SK-N-SH treated with all-trans-retinoic acid at 6 μM for 48 hours (cell line): ENCODE data around the gene ATP5PD.
"Not testable (repeated sequence)": the region's sequence is repeated elsewhere in the genome, so short reads cannot be mapped to it uniquely, and the experiment has no call there.

ENCODE experiments used
- ATAC-seq: fragments of 200-7000 bp; cut with Tn5 transposase; 3 replicates; pipeline ENCODE4 v1.9.1; 2020; ENCODE audit warnings: mild to moderate bottlenecking, moderate library complexity
- ARNTL ChIP-seq: fragments of 450-650 bp; formaldehyde crosslinking; IDR thresholded peaks from 2 replicates; pipeline ENCODE4 v1.5.0; 2020; ENCODE audit warnings: low read depth, mild to moderate bottlenecking, moderate library complexity, borderline replicate concordance
- BACH2 ChIP-seq: fragments of 250-450 bp; sonication (Bioruptor Pico); IDR thresholded peaks from 2 replicates; pipeline ENCODE4 v1.9.0; 2021; ENCODE audit warnings: mild to moderate bottlenecking, borderline replicate concordance
- CSDC2 ChIP-seq: fragments of 250-450 bp; sonication (Bioruptor Pico); IDR thresholded peaks from 2 replicates; pipeline ENCODE4 v1.5.0; 2020; ENCODE audit warnings: mild to moderate bottlenecking, moderate library complexity
- ESRRG ChIP-seq: fragments of 250-450 bp; sonication (Bioruptor Pico); IDR thresholded peaks from 2 replicates; pipeline ENCODE4 v1.6.1; 2021; ENCODE audit warnings: mild to moderate bottlenecking
- GLIS3 ChIP-seq: fragments of 250-450 bp; sonication (Bioruptor Pico); IDR thresholded peaks from 2 replicates; pipeline ENCODE4 v1.5.0; 2020; ENCODE audit warnings: mild to moderate bottlenecking, moderate library complexity
- ISL1 ChIP-seq: fragments of 250-450 bp; sonication (Bioruptor Pico); IDR thresholded peaks from 2 replicates; pipeline ENCODE4 v2.1.2; 2022; ENCODE audit warnings: mild to moderate bottlenecking, moderate library complexity
- OSR1 ChIP-seq: fragments of 250-450 bp; sonication (Bioruptor Pico); IDR thresholded peaks from 2 replicates; pipeline ENCODE4 v1.8.0; 2022; ENCODE audit warnings: moderate library complexity, mild to moderate bottlenecking, inconsistent platforms
- PPARA ChIP-seq: fragments of 250-450 bp; sonication (Bioruptor Pico); IDR thresholded peaks from 2 replicates; pipeline ENCODE4 v1.5.0; 2020; ENCODE audit warnings: mild to moderate bottlenecking, borderline replicate concordance
- RARB ChIP-seq: fragments of 250-450 bp; sonication (Bioruptor Pico); IDR thresholded peaks from 2 replicates; pipeline ENCODE4 v1.8.0; 2021; ENCODE audit warnings: mild to moderate bottlenecking, moderate library complexity
- SNAI2 ChIP-seq: fragments of 250-450 bp; sonication (Bioruptor Pico); IDR thresholded peaks from 2 replicates; pipeline ENCODE4 v1.5.0; 2020; ENCODE audit warnings: mild to moderate bottlenecking, moderate library complexity
- TCF4 ChIP-seq: fragments of 250-450 bp; sonication (Bioruptor Pico); IDR thresholded peaks from 2 replicates; pipeline ENCODE4 v1.8.0; 2021; ENCODE audit warnings: mild to moderate bottlenecking, moderate library complexity, borderline replicate concordance
- TOX ChIP-seq: fragments of 250-450 bp; sonication (Bioruptor Pico); IDR thresholded peaks from 2 replicates; pipeline ENCODE4 v1.8.0; 2021; ENCODE audit warnings: mild to moderate bottlenecking, moderate library complexity, borderline replicate concordance
- ZC3H10 ChIP-seq: fragments of 250-450 bp; sonication (Bioruptor Pico); IDR thresholded peaks from 2 replicates; pipeline ENCODE4 v1.5.1; 2021; ENCODE audit warnings: mild to moderate bottlenecking, moderate library complexity
- ZFP3 ChIP-seq: fragments of 250-450 bp; sonication (Bioruptor Pico); IDR thresholded peaks from 2 replicates; pipeline ENCODE4 v1.5.0; 2020; ENCODE audit warnings: mild to moderate bottlenecking, moderate library complexity
- ZFP30 ChIP-seq: fragments of 450-650 bp; formaldehyde crosslinking; IDR thresholded peaks from 2 replicates; pipeline ENCODE4 v1.5.0; 2022; ENCODE audit warnings: mild to moderate bottlenecking, moderate library complexity
- ZNF565 ChIP-seq: fragments of 450-650 bp; formaldehyde crosslinking; conservative IDR thresholded peaks from 2 replicates; pipeline ENCODE4 v1.5.0; 2020; ENCODE audit warnings: low read depth, mild to moderate bottlenecking, moderate library complexity
- ZNF70 ChIP-seq: fragments of 450-650 bp; formaldehyde crosslinking; IDR thresholded peaks from 2 replicates; pipeline ENCODE4 v1.5.0; 2020; ENCODE audit warnings: mild to moderate bottlenecking, moderate library complexity
- ZNF8 ChIP-seq: fragments of 450-650 bp; formaldehyde crosslinking; IDR thresholded peaks from 2 replicates; pipeline ENCODE4 v1.5.0; 2020; ENCODE audit warnings: mild to moderate bottlenecking, moderate library complexity
- TF ChIP-seq, protein P1 (sequence below): fragments of 250-450 bp; sonication (Bioruptor Pico); IDR thresholded peaks from 2 replicates; pipeline ENCODE4 v1.8.0; 2020; ENCODE audit warnings: mild to moderate bottlenecking, moderate library complexity, borderline replicate concordance
- TF ChIP-seq, protein P2 (sequence below): fragments of 250-450 bp; sonication (Bioruptor Pico); IDR thresholded peaks from 2 replicates; pipeline ENCODE4 v1.5.0; 2020; ENCODE audit warnings: mild to moderate bottlenecking, moderate library complexity
- TF ChIP-seq, protein P3 (sequence below): fragments of 250-450 bp; sonication (Bioruptor Pico); IDR thresholded peaks from 2 replicates; pipeline ENCODE4 v1.8.0; 2021; ENCODE audit warnings: low read depth, mild to moderate bottlenecking, moderate library complexity, borderline replicate concordance
- TF ChIP-seq, protein P4 (sequence below): fragments of 250-450 bp; sonication (Bioruptor Pico); IDR thresholded peaks from 2 replicates; pipeline ENCODE4 v1.5.1; 2020; ENCODE audit warnings: low read depth, mild to moderate bottlenecking, moderate library complexity
- TF ChIP-seq, protein P5 (sequence below): fragments of 250-450 bp; sonication (Bioruptor Pico); IDR thresholded peaks from 2 replicates; pipeline ENCODE4 v1.5.1; 2021; ENCODE audit warnings: mild to moderate bottlenecking, moderate library complexity

ATP5PD gene

DNA sequence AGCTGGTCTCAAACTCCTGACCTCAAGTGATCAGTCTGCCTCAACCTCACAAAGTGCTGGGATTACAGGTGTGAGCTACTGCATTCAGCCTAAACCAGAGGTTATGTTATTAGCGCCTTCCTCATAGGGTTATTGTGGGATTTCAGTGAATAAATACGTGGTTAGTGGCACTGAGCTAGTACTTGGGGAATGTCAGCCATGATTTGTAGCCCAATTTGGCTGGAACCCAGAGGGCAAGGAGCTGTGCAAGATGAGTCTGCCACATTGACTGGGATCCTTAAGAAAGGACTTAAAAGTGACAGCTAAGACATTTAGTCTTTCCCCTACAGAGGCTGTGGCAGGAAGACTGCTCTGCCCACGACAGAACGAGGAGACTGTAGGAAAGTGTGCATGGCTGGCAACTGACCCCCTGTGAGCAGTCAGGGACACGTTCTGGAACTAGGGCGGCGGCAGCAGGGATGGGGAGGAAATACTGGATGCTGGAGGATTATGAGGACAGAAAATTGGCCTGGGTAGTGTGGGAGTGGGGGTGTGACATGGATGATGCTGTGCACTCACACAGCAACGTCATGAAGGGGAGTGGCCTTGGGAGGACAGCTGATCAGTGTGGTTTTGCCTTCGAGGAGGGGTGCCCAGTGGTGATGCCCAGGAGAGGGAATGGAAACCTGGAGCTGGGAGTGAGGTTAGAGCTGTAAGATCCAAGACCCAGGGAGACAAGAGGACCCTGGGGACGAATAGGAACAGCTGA lies 14.6 kb downstream of the ATP5PD start:
- TF ChIP-seq ZFP30 (CRISPR knock-in tag) = no peak
- TF ChIP-seq ESRRG = no peak
- no peak for TF ChIP-seq ARNTL (CRISPR knock-in tag)
- TF ChIP-seq ZFP3 (CRISPR knock-in tag) = no peak
- no peak for TF ChIP-seq BACH2 (CRISPR knock-in tag)
- TF ChIP-seq OSR1 = no peak
- TF ChIP-seq, protein P1, sequence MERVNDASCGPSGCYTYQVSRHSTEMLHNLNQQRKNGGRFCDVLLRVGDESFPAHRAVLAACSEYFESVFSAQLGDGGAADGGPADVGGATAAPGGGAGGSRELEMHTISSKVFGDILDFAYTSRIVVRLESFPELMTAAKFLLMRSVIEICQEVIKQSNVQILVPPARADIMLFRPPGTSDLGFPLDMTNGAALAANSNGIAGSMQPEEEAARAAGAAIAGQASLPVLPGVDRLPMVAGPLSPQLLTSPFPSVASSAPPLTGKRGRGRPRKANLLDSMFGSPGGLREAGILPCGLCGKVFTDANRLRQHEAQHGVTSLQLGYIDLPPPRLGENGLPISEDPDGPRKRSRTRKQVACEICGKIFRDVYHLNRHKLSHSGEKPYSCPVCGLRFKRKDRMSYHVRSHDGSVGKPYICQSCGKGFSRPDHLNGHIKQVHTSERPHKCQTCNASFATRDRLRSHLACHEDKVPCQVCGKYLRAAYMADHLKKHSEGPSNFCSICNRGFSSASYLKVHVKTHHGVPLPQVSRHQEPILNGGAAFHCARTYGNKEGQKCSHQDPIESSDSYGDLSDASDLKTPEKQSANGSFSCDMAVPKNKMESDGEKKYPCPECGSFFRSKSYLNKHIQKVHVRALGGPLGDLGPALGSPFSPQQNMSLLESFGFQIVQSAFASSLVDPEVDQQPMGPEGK (CRISPR knock-in tag) = no peak
- TF ChIP-seq, protein P2, sequence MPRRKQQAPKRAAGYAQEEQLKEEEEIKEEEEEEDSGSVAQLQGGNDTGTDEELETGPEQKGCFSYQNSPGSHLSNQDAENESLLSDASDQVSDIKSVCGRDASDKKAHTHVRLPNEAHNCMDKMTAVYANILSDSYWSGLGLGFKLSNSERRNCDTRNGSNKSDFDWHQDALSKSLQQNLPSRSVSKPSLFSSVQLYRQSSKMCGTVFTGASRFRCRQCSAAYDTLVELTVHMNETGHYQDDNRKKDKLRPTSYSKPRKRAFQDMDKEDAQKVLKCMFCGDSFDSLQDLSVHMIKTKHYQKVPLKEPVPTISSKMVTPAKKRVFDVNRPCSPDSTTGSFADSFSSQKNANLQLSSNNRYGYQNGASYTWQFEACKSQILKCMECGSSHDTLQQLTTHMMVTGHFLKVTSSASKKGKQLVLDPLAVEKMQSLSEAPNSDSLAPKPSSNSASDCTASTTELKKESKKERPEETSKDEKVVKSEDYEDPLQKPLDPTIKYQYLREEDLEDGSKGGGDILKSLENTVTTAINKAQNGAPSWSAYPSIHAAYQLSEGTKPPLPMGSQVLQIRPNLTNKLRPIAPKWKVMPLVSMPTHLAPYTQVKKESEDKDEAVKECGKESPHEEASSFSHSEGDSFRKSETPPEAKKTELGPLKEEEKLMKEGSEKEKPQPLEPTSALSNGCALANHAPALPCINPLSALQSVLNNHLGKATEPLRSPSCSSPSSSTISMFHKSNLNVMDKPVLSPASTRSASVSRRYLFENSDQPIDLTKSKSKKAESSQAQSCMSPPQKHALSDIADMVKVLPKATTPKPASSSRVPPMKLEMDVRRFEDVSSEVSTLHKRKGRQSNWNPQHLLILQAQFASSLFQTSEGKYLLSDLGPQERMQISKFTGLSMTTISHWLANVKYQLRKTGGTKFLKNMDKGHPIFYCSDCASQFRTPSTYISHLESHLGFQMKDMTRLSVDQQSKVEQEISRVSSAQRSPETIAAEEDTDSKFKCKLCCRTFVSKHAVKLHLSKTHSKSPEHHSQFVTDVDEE (CRISPR knock-in tag) = no peak
- TF ChIP-seq TOX (CRISPR knock-in tag) = no peak
- TF ChIP-seq PPARA (CRISPR knock-in tag) = no peak
- TF ChIP-seq, protein P3, sequence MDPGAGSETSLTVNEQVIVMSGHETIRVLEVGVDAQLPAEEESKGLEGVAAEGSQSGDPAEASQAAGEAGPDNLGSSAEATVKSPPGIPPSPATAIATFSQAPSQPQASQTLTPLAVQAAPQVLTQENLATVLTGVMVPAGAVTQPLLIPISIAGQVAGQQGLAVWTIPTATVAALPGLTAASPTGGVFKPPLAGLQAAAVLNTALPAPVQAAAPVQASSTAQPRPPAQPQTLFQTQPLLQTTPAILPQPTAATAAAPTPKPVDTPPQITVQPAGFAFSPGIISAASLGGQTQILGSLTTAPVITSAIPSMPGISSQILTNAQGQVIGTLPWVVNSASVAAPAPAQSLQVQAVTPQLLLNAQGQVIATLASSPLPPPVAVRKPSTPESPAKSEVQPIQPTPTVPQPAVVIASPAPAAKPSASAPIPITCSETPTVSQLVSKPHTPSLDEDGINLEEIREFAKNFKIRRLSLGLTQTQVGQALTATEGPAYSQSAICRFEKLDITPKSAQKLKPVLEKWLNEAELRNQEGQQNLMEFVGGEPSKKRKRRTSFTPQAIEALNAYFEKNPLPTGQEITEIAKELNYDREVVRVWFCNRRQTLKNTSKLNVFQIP (CRISPR knock-in tag) = no peak
- TF ChIP-seq ZC3H10 (CRISPR knock-in tag) = no peak
- TF ChIP-seq TCF4 (CRISPR knock-in tag) = no peak
- no peak for TF ChIP-seq GLIS3 (CRISPR knock-in tag)
- TF ChIP-seq ZNF70 = no peak
- TF ChIP-seq ISL1 (CRISPR knock-in tag) = no peak
- no peak for TF ChIP-seq ZNF8 (CRISPR knock-in tag)
- no peak for TF ChIP-seq CSDC2 (CRISPR knock-in tag)
- TF ChIP-seq, protein P4, sequence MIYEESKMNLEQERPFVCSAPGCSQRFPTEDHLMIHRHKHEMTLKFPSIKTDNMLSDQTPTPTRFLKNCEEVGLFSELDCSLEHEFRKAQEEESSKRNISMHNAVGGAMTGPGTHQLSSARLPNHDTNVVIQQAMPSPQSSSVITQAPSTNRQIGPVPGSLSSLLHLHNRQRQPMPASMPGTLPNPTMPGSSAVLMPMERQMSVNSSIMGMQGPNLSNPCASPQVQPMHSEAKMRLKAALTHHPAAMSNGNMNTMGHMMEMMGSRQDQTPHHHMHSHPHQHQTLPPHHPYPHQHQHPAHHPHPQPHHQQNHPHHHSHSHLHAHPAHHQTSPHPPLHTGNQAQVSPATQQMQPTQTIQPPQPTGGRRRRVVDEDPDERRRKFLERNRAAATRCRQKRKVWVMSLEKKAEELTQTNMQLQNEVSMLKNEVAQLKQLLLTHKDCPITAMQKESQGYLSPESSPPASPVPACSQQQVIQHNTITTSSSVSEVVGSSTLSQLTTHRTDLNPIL (CRISPR knock-in tag) = no peak
- TF ChIP-seq RARB (CRISPR knock-in tag) = no peak
- peak; percentile 54 for ATAC-seq

DNA sequence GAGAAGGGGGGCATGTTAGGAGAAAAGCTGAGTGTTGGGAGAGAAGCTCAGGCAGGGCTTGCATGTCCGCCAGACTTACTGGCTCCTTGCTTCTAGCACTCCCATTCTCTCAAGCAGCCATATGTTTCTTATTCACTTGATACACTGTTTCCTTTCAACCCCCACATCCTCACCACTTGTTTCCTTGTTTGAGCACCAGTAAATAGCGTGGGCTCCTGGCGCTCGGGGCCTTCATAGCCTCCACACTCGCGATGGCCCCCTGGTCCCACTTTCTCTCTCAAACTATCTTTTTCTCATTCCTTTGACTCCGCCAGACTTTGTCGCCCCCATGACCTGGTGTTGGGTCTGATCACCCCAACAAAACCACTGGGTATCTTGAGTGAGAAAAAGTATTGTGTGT lies 16.6 kb downstream of the ATP5PD start:
- TF ChIP-seq ESRRG (no peak), ZNF565 (CRISPR knock-in tag) (no peak), ZNF70 (no peak), ZC3H10 (CRISPR knock-in tag) (no peak), ARNTL (CRISPR knock-in tag) (no peak), ISL1 (CRISPR knock-in tag) (no peak), RARB (CRISPR knock-in tag) (no peak), TCF4 (CRISPR knock-in tag) (no peak), SNAI2 (no peak), BACH2 (CRISPR knock-in tag) (no peak), GLIS3 (CRISPR knock-in tag) (no peak), TOX (CRISPR knock-in tag) (no peak)
- TF ChIP-seq, protein P2 (CRISPR knock-in tag) = no peak
- TF ChIP-seq, protein P5, sequence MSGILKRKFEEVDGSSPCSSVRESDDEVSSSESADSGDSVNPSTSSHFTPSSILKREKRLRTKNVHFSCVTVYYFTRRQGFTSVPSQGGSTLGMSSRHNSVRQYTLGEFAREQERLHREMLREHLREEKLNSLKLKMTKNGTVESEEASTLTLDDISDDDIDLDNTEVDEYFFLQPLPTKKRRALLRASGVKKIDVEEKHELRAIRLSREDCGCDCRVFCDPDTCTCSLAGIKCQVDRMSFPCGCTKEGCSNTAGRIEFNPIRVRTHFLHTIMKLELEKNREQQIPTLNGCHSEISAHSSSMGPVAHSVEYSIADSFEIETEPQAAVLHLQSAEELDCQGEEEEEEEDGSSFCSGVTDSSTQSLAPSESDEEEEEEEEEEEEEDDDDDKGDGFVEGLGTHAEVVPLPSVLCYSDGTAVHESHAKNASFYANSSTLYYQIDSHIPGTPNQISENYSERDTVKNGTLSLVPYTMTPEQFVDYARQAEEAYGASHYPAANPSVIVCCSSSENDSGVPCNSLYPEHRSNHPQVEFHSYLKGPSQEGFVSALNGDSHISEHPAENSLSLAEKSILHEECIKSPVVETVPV = no peak
- TF ChIP-seq, protein P1 (CRISPR knock-in tag) = no peak
- ATAC-seq = no peak

DNA sequence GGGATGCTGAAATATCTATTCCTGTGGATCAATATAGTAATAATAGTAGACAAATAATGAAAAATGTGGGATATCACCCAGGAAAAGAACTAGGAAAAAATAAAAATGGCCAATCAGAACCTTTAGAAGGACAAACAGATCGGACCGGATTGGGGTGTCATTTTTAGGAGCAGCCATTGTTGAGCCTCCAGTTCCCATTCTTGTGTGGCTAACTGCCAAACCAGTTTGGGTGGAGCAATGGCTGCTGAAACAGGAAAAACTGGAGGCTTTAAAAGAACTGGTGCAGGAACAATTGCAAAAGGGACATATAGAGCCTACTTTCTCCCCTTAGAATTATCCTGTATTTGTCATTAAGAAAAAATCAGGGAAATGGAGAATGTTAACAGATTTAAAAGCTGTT lies 20.1 kb downstream of the ATP5PD start:
- ATAC-seq = not testable (repeated sequence)

DNA sequence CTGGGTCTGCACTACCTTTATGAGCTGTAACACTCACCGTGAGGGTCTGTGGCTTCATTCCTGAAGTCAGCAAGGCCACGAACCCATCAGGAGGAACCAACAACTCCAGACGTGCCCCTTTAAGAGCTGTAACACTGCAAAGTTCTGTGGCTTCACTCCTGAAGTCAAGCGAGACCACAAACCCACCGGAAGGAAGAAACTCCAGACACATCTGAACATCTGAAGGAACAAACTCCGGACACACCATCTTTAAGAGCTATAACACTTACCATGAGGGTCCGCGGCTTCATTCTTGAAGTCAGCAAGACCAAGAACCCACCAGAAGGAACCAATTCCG lies 21.4 kb downstream of the ATP5PD start:
- ATAC-seq = not testable (repeated sequence)
